Fibroblast of the aortic adventitia (primary cell): ENCODE data around the gene SKAP1. TPM values are rescaled to one million over a fixed set of nuclear protein-coding genes. Genes with fewer than 3 reads are reported as not detected.

Source experiments
- DNase-seq: peaks from one replicate; pipeline ENCODE4 v3.0.0-alpha.2; 2010; ENCODE audit warnings: low read depth
- H3K4me3 ChIP-seq: 2 replicates; pipeline ENCODE4 v1.5.1; 2011; ENCODE audit warnings: low read depth, mild to moderate bottlenecking, control low read depth, low read length, moderate library complexity
- CTCF ChIP-seq: IDR thresholded peaks from 2 replicates; pipeline ENCODE4 v1.5.1; 2011; ENCODE audit warnings: mild to moderate bottlenecking, low read length, control low read depth, inconsistent platforms; ENCODE audit not compliant: insufficient read depth
- small RNA-seq: library from RNA; depleted of rRNA; stranded (forward); fragments of <200 nt; gene quantifications from one replicate; pipeline ENCODE3, GENCODE V24; 2012
- total RNA-seq: library from RNA; depleted of rRNA; stranded (reverse); fragments of >200 nt; gene quantifications from 2 replicates; pipeline ENCODE4 v1.2.3, GENCODE V29; 2012; ENCODE audit warnings: low replicate concordance

The SKAP1 gene
- total RNA-seq, 1 donor, result not detected

- H3K4me3 ChIP-seq, result no peak overlapping the region
- TF ChIP-seq CTCF, result no peak
- no peak for DNase-seq
Observed at GRCh38 chr17:48095611-48096010, 334.4 kb downstream of the SKAP1 start.

- no peak for DNase-seq
- TF ChIP-seq CTCF, result no peak
Observed at GRCh38 chr17:48093341-48094045, 336.5 kb downstream of the SKAP1 start.

GRCh38 chr17:48084932-48085331 lies 345.1 kb downstream of the SKAP1 start:
- no peak overlapping the region for H3K4me3 ChIP-seq
- no peak for TF ChIP-seq CTCF
- no peak for DNase-seq

More at GRCh38 chr17:48093341-48094045, 336.5 kb downstream of the SKAP1 start:
- no peak overlapping the region for H3K4me3 ChIP-seq

Small RNA genes lying within 50 kb of the gene (small RNA-seq; reads per million reads assigned to genes)
- not detected for gene MIR1203
- gene RF00012, result not detected
- gene RF00019, result not detected
- gene RNU6-1152P, result not detected
- gene RNU6-1201P, result not detected

Other genes with a start within 250 kb of the SKAP1 start
- not detected in 2 replicates for gene HOXB1, start 100.8 kb upstream of the SKAP1 start, total RNA-seq
- 1.5 and 9.0 TPM in 2 replicates for gene HOXB2, start 114.9 kb upstream of the SKAP1 start, total RNA-seq
- gene HOXB4, start 148.1 kb upstream of the SKAP1 start, total RNA-seq, result 3.8 and 7.0 TPM in 2 replicates
- 9.7 and 14.2 TPM in 2 replicates for gene HOXB3, start 160.0 kb upstream of the SKAP1 start, total RNA-seq
- gene HOXB5, start 163.6 kb upstream of the SKAP1 start, total RNA-seq, result 0.27 and 0.57 TPM in 2 replicates
- 0.63 and 13.1 TPM in 2 replicates for gene HOXB6, start 174.8 kb upstream of the SKAP1 start, total RNA-seq
- 0.18 and 4.7 TPM in 2 replicates for gene HOXB7, start 180.8 kb upstream of the SKAP1 start, total RNA-seq
- 0.09 TPM in 1 of 2 replicates, not detected in the other for gene HOXB8, start 185.1 kb upstream of the SKAP1 start, total RNA-seq
- gene HOXB9, start 196.1 kb upstream of the SKAP1 start, total RNA-seq, result not detected in 2 replicates